ENCODE results near the gene CDH7.

The CDH7 gene

DNA sequence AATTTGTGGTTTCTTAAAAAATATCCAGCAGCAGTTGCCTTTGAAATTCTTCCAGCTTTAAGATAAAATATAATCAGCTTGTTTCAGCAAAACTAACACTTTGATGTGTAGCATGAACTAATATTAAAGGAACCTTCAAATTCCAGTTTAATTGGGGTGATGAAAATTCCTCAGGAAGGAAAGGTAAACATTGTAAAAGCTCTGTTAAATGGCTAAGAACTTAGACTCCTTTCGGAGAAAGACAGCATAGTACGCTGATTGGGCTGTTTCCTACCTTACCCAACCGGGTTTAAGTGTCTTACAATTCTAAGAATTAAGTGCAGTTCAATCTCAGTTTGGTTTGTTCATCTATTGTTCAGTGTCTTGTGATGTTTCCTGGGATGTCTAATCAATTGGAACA is 108.3 kb downstream of the CDH7 start:
- Histone ChIP-seq H3K27me3 (ENCODE audit: insufficient read depth, low read length, poor library complexity, severe bottlenecking) (no peaks in the 10 kb centered on the region), H3F3A (ENCODE audit: low read depth) (no peaks in the 10 kb centered on the region), H3K36me3 (ENCODE audit: insufficient read depth, low read length) (no peaks in the 10 kb centered on the region), H3K9ac (ENCODE audit: low read depth, low read length, poor library complexity, severe bottlenecking) (no peak overlapping the region), H2AFZ (ENCODE audit: low read length) (no peak overlapping the region), H4K20me1 (ENCODE audit: insufficient read depth, low read length, poor library complexity, severe bottlenecking) (no peaks in the 10 kb centered on the region), H3K4me2 (ENCODE audit: low read depth, low read length, poor library complexity, severe bottlenecking) (no peak overlapping the region), H3K9me3 (ENCODE audit: insufficient read depth, low read depth, low read length) (no peaks in the 10 kb centered on the region), H3K4me3 (ENCODE audit: low read length, poor library complexity, severe bottlenecking) (no peak overlapping the region), H3K4me1 (ENCODE audit: insufficient read depth, low read length, poor library complexity, severe bottlenecking) (no peaks in the 10 kb centered on the region), H3K9me2 (replicated peaks; ENCODE audit: low read depth, low read length) (no peaks in the 10 kb centered on the region), H3K79me2 (ENCODE audit: insufficient read depth, low read length) (no peaks in the 10 kb centered on the region)
- no peak for TF ChIP-seq EZH2phosphoT487 (IDR thresholded peaks at IDR 0.05; ENCODE audit: borderline replicate concordance)
- TF ChIP-seq, protein P1, sequence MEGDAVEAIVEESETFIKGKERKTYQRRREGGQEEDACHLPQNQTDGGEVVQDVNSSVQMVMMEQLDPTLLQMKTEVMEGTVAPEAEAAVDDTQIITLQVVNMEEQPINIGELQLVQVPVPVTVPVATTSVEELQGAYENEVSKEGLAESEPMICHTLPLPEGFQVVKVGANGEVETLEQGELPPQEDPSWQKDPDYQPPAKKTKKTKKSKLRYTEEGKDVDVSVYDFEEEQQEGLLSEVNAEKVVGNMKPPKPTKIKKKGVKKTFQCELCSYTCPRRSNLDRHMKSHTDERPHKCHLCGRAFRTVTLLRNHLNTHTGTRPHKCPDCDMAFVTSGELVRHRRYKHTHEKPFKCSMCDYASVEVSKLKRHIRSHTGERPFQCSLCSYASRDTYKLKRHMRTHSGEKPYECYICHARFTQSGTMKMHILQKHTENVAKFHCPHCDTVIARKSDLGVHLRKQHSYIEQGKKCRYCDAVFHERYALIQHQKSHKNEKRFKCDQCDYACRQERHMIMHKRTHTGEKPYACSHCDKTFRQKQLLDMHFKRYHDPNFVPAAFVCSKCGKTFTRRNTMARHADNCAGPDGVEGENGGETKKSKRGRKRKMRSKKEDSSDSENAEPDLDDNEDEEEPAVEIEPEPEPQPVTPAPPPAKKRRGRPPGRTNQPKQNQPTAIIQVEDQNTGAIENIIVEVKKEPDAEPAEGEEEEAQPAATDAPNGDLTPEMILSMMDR (conservative IDR thresholded peaks at IDR 0.05; ENCODE audit: low read length): no peak

DNA sequence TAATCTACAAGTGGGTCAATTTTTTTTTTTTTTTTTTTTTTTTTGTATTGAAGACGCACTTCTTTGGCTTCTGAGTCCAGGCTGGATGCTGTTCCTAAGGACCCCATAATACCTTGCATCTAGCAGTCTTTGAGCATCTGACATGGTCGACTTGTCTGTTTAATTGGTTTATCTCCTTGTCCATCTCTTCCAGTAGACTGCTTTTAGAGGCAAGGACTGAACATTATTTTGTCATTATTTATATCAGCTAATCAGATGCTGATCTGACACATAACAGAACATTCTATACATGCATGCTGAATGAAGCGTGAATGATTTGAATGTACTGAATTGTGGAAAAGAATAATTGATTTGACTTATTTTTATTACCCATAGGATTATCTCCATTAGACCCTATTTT is 118.7 kb downstream of the CDH7 start:
- H3K27me3 ChIP-seq (ENCODE audit: insufficient read depth, low read length, poor library complexity, severe bottlenecking): no peaks in the 10 kb centered on the region
- no peaks in the 10 kb centered on the region for H3F3A ChIP-seq (ENCODE audit: low read depth)
- H3K36me3 ChIP-seq (ENCODE audit: insufficient read depth, low read length): no peaks in the 10 kb centered on the region
- TF ChIP-seq, protein P1 (conservative IDR thresholded peaks at IDR 0.05; ENCODE audit: low read length): no peak
- no peak for TF ChIP-seq EZH2phosphoT487 (IDR thresholded peaks at IDR 0.05; ENCODE audit: borderline replicate concordance)
- H4K20me1 ChIP-seq (ENCODE audit: insufficient read depth, low read length, poor library complexity, severe bottlenecking): no peaks in the 10 kb centered on the region
- H3K9me2 ChIP-seq (replicated peaks; ENCODE audit: low read depth, low read length): no peaks in the 10 kb centered on the region
- H3K79me2 ChIP-seq (ENCODE audit: insufficient read depth, low read length): no peaks in the 10 kb centered on the region
- no peak overlapping the region for H3K9ac ChIP-seq (ENCODE audit: low read depth, low read length, poor library complexity, severe bottlenecking)
- H3K4me2 ChIP-seq (ENCODE audit: low read depth, low read length, poor library complexity, severe bottlenecking): no peak overlapping the region
- no peak overlapping the region for H2AFZ ChIP-seq (ENCODE audit: low read length)
- H3K9me3 ChIP-seq (ENCODE audit: insufficient read depth, low read depth, low read length): no peaks in the 10 kb centered on the region
- no peaks in the 10 kb centered on the region for H3K4me1 ChIP-seq (ENCODE audit: insufficient read depth, low read length, poor library complexity, severe bottlenecking)
- no peak overlapping the region for H3K4me3 ChIP-seq (ENCODE audit: low read length, poor library complexity, severe bottlenecking)

DNA sequence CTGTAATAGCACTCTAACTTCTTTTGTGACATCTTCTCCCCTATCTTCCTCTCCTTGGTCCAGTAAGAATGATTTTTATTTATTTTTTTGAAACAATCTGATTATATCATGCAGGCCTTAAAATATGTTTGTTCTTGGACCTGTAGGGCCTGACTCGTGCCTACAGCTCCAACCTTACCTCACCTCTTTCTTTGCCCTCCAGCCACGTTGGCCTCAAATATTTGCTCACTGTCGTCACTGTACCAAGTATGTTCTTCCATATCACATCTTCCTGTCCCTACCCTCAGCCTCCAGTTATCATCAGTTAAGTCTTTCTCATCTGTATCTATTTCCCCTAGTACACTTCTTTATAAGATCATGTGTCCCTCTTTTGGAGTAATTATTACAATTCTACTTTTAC is 125.5 kb downstream of the CDH7 start:
- Histone ChIP-seq H2AFZ (ENCODE audit: low read length) (no peak overlapping the region), H3K79me2 (ENCODE audit: insufficient read depth, low read length) (no peaks in the 10 kb centered on the region), H3K4me1 (ENCODE audit: insufficient read depth, low read length, poor library complexity, severe bottlenecking) (no peaks in the 10 kb centered on the region), H3K36me3 (ENCODE audit: insufficient read depth, low read length) (no peaks in the 10 kb centered on the region), H3K9ac (ENCODE audit: low read depth, low read length, poor library complexity, severe bottlenecking) (no peak overlapping the region), H3K9me2 (replicated peaks; ENCODE audit: low read depth, low read length) (no peaks in the 10 kb centered on the region), H3F3A (ENCODE audit: low read depth) (no peaks in the 10 kb centered on the region), H3K4me2 (ENCODE audit: low read depth, low read length, poor library complexity, severe bottlenecking) (no peak overlapping the region), H3K27me3 (ENCODE audit: insufficient read depth, low read length, poor library complexity, severe bottlenecking) (no peaks in the 10 kb centered on the region), H3K4me3 (ENCODE audit: low read length, poor library complexity, severe bottlenecking) (no peak overlapping the region), H3K9me3 (ENCODE audit: insufficient read depth, low read depth, low read length) (no peaks in the 10 kb centered on the region), H4K20me1 (ENCODE audit: insufficient read depth, low read length, poor library complexity, severe bottlenecking) (no peaks in the 10 kb centered on the region)
- no peak for TF ChIP-seq EZH2phosphoT487 (IDR thresholded peaks at IDR 0.05; ENCODE audit: borderline replicate concordance)
- TF ChIP-seq, protein P1 (conservative IDR thresholded peaks at IDR 0.05; ENCODE audit: low read length): no peak

Measured in Loucy (cell line).